ENCODE results near the gene PTPRO.

DNA sequence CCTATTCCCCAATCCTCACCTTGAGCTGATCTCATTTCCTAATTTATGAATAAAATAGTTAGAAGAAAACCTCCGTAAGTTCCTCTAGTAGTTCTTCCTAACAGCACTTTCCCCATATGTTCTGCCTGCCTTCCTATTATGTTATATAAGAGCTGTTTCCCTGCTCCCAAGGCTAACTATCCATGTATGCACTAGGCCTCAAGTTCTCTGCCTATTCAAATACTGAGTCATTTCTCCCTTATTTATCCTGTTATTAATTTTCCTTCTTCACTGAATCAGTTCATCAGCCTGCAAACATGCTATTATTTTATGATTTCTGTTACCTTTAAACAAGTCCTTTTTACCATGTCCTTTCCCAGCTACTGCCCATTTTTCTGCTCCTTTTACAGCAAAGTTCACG is 302.8 kb downstream of the PTPRO start:
- TF ChIP-seq POLR2A (IDR thresholded peaks at IDR 0.05) (no peak), EP300 (IDR thresholded peaks at IDR 0.05) (no peak)
